ENCODE results near the gene PSPC1.

GRCh38 chr13:19805765-19806164 is 23.0 kb upstream of the PSPC1 start:
- TF ChIP-seq CTCF (IDR thresholded peaks at IDR 0.05): no peak
- TF ChIP-seq POLR2AphosphoS5 (IDR thresholded peaks at IDR 0.05): no peak
- TF ChIP-seq POLR2A (IDR thresholded peaks at IDR 0.05): no peak

Data from prostate gland (tissue), 2 donors.